GM23338 (cell line): Measurements from ENCODE around the gene CAMKK2. TPM values are rescaled to one million over a fixed set of nuclear protein-coding genes. Genes with fewer than 3 reads are reported as not detected.

Experiments used
- ATAC-seq: fragments of 200-7000 bp; cut with Tn5 transposase; 3 replicates; pipeline ENCODE4 v1.9.1; 2020
- DNase-seq: peaks from one replicate; pipeline ENCODE4 v3.0.0-alpha.2; 2015; ENCODE audit warnings: low spot score
- H2AFZ ChIP-seq: fragments of 200-600 bp; sonication (generic); 2 replicates; pipeline ENCODE4 v1.8.0; 2016; ENCODE audit warnings: antibody characterized with exemption, mild to moderate bottlenecking, moderate library complexity
- H3F3A ChIP-seq: fragments of 200-600 bp; sonication (generic); replicated peaks from 2 replicates; pipeline ENCODE4 v1.8.0; 2017; ENCODE audit warnings: antibody characterized with exemption, mixed run types, low read depth
- H3K27ac ChIP-seq: fragments of 200-600 bp; sonication (generic); 2 replicates; pipeline ENCODE4 v1.6.1; 2016; ENCODE audit warnings: low read depth
- H3K27me3 ChIP-seq: fragments of 200-600 bp; sonication (generic); 2 replicates; pipeline ENCODE4 v1.8.0; 2016; ENCODE audit warnings: mild to moderate bottlenecking, mixed run types, moderate library complexity; ENCODE audit not compliant: insufficient read depth
- H3K36me3 ChIP-seq: fragments of 200-600 bp; sonication (generic); 2 replicates; pipeline ENCODE4 v1.8.0; 2016; ENCODE audit warnings: mild to moderate bottlenecking; ENCODE audit not compliant: insufficient read depth
- H3K4me1 ChIP-seq: fragments of 200-600 bp; sonication (generic); 2 replicates; pipeline ENCODE4 v1.8.0; 2016; ENCODE audit warnings: mild to moderate bottlenecking, moderate library complexity; ENCODE audit not compliant: insufficient read depth
- H3K4me2 ChIP-seq: fragments of 200-600 bp; sonication (generic); 2 replicates; pipeline ENCODE4 v1.7.1; 2017; ENCODE audit warnings: mixed run types
- H3K4me3 ChIP-seq: fragments of 200-600 bp; sonication (generic); 2 replicates; pipeline ENCODE4 v1.6.1; 2016; ENCODE audit warnings: mixed run types
- H3K79me2 ChIP-seq: fragments of 200-600 bp; sonication (generic); replicated peaks from 2 replicates; pipeline ENCODE4 v1.8.0; 2017; ENCODE audit warnings: mild to moderate bottlenecking; ENCODE audit not compliant: insufficient read depth
- H3K9me2 ChIP-seq: fragments of 200-600 bp; sonication (generic); 2 replicates; pipeline ENCODE4 v1.8.0; 2017; ENCODE audit not compliant: insufficient read depth
- H4K20me1 ChIP-seq: fragments of 200-600 bp; sonication (generic); replicated peaks from 2 replicates; pipeline ENCODE4 v1.8.0; 2017; ENCODE audit warnings: mild to moderate bottlenecking; ENCODE audit not compliant: insufficient read depth
- H3K27ac Mint-ChIP-seq: 2 replicates; pipeline ENCODE4 v1.8.0; 2020; ENCODE audit warnings: inconsistent platforms, mild to moderate bottlenecking, moderate library complexity, mixed read lengths
- H3K27me3 Mint-ChIP-seq: 3 replicates; pipeline ENCODE4 v1.8.0; 2022; ENCODE audit warnings: low read depth, mild to moderate bottlenecking, moderate library complexity, mixed read lengths, inconsistent platforms; ENCODE audit not compliant: insufficient read depth, poor library complexity
- H3K36me3 Mint-ChIP-seq: 3 replicates; pipeline ENCODE4 v1.8.0; 2021; ENCODE audit warnings: low read depth, mild to moderate bottlenecking, inconsistent platforms, moderate library complexity, mixed read lengths
- H3K4me1 Mint-ChIP-seq: 3 replicates; pipeline ENCODE4 v1.8.0; 2020; ENCODE audit warnings: mild to moderate bottlenecking, inconsistent platforms, mixed read lengths
- H3K4me3 Mint-ChIP-seq: 3 replicates; pipeline ENCODE4 v1.8.0; 2021; ENCODE audit warnings: moderate library complexity, mild to moderate bottlenecking, inconsistent platforms, mixed read lengths
- H3K9me3 Mint-ChIP-seq: 3 replicates; pipeline ENCODE4 v1.8.0; 2020; ENCODE audit warnings: moderate library complexity, mild to moderate bottlenecking, inconsistent platforms, mixed read lengths
- CREB1 ChIP-seq: fragments of 250-450 bp; sonication (Bioruptor Pico); IDR thresholded peaks from 2 replicates; pipeline ENCODE4 v1.5.0; 2020; ENCODE audit warnings: low read depth, mild to moderate bottlenecking, moderate library complexity
- EZH2 ChIP-seq: fragments of 200-600 bp; sonication (generic); IDR thresholded peaks from one replicate; pipeline ENCODE4 v1.8.0; 2017; ENCODE audit warnings: antibody characterized with exemption, mild to moderate bottlenecking, low read depth; ENCODE audit not compliant: unreplicated experiment
- EZH2phosphoT487 ChIP-seq: fragments of 200-600 bp; sonication (generic); IDR thresholded peaks from one replicate; pipeline ENCODE4 v1.8.1; 2018; ENCODE audit warnings: antibody characterized with exemption; ENCODE audit not compliant: unreplicated experiment
- JUNB ChIP-seq: IDR thresholded peaks from one replicate; pipeline ENCODE4 v1.6.1; 2016; ENCODE audit warnings: antibody characterized with exemption; ENCODE audit not compliant: unreplicated experiment
- NANOG ChIP-seq: IDR thresholded peaks from 2 replicates; pipeline ENCODE4 v1.6.1; 2016; ENCODE audit warnings: antibody characterized with exemption, borderline replicate concordance
- STAT1 ChIP-seq: IDR thresholded peaks from one replicate; pipeline ENCODE4 v1.6.1; 2016; ENCODE audit warnings: antibody characterized with exemption; ENCODE audit not compliant: unreplicated experiment
- ZNF114 ChIP-seq: fragments of 250-450 bp; sonication (Bioruptor Pico); IDR thresholded peaks from 2 replicates; pipeline ENCODE4 v1.5.0; 2020; ENCODE audit warnings: mild to moderate bottlenecking, moderate library complexity
- polyA plus RNA-seq: library from polyadenylated mRNA; unstranded; fragments of >200 nt; fragmentation: Nextera tagmentation; extraction: Ambion mirVana; gene quantifications from 2 replicates; pipeline ENCODE4 v1.2.1, GENCODE V29; 2016
- total RNA-seq: library from RNA; depleted of rRNA; stranded (reverse); fragments of >200 nt; shearing (Covaris generic); gene quantifications from 2 replicates; pipeline ENCODE4 v1.2.3, GENCODE V29; 2014
- TF ChIP-seq, protein P1 (sequence below): IDR thresholded peaks from one replicate; pipeline ENCODE4 v1.6.1; 2018; ENCODE audit warnings: antibody characterized with exemption; ENCODE audit not compliant: unreplicated experiment
- TF ChIP-seq, protein P2 (sequence below), 2 experiments: fragments of 200-600 bp in 1 of 2; sonication (generic) in 1 of 2; conservative IDR thresholded peaks; 2 replicates each; pipeline versions ENCODE4 v1.5.1 to v1.6.1; 2016 to 2017; ENCODE audit warnings: antibody characterized with exemption in 2 of 2, low read depth in 2 of 2, mild to moderate bottlenecking in 2 of 2, moderate library complexity in 1 of 2

The CAMKK2 gene
- total and polyA plus RNA-seq, 2 experiments from 2014 or later, result 10.3 to 26.4 TPM

- Histone ChIP-seq H2AFZ (no peak overlapping the region), H3K4me1 (no peaks in the 10 kb centered on the region), H3K4me3 (no peak overlapping the region), H3K27me3 (no peaks in the 10 kb centered on the region), H3K27ac (no peak overlapping the region), H3K79me2 (no peaks in the 10 kb centered on the region), H4K20me1 (0 out of 2 replicates have a peak, but pooled peaks cover 1% of the 10 kb centered on the region), H3K4me2 (no peak overlapping the region), H3K36me3 (no peaks in the 10 kb centered on the region; the same call in 1 of the 2 replicates), H3K9me2 (no peaks in the 10 kb centered on the region), H3F3A (no peaks in the 10 kb centered on the region)
- TF ChIP-seq, protein P1, sequence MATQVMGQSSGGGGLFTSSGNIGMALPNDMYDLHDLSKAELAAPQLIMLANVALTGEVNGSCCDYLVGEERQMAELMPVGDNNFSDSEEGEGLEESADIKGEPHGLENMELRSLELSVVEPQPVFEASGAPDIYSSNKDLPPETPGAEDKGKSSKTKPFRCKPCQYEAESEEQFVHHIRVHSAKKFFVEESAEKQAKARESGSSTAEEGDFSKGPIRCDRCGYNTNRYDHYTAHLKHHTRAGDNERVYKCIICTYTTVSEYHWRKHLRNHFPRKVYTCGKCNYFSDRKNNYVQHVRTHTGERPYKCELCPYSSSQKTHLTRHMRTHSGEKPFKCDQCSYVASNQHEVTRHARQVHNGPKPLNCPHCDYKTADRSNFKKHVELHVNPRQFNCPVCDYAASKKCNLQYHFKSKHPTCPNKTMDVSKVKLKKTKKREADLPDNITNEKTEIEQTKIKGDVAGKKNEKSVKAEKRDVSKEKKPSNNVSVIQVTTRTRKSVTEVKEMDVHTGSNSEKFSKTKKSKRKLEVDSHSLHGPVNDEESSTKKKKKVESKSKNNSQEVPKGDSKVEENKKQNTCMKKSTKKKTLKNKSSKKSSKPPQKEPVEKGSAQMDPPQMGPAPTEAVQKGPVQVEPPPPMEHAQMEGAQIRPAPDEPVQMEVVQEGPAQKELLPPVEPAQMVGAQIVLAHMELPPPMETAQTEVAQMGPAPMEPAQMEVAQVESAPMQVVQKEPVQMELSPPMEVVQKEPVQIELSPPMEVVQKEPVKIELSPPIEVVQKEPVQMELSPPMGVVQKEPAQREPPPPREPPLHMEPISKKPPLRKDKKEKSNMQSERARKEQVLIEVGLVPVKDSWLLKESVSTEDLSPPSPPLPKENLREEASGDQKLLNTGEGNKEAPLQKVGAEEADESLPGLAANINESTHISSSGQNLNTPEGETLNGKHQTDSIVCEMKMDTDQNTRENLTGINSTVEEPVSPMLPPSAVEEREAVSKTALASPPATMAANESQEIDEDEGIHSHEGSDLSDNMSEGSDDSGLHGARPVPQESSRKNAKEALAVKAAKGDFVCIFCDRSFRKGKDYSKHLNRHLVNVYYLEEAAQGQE, result no peak
- no peak for TF ChIP-seq CREB1
- no peak for TF ChIP-seq EZH2phosphoT487
- TF ChIP-seq, protein P2, sequence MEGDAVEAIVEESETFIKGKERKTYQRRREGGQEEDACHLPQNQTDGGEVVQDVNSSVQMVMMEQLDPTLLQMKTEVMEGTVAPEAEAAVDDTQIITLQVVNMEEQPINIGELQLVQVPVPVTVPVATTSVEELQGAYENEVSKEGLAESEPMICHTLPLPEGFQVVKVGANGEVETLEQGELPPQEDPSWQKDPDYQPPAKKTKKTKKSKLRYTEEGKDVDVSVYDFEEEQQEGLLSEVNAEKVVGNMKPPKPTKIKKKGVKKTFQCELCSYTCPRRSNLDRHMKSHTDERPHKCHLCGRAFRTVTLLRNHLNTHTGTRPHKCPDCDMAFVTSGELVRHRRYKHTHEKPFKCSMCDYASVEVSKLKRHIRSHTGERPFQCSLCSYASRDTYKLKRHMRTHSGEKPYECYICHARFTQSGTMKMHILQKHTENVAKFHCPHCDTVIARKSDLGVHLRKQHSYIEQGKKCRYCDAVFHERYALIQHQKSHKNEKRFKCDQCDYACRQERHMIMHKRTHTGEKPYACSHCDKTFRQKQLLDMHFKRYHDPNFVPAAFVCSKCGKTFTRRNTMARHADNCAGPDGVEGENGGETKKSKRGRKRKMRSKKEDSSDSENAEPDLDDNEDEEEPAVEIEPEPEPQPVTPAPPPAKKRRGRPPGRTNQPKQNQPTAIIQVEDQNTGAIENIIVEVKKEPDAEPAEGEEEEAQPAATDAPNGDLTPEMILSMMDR (conservative IDR thresholded peaks at IDR 0.05; ENCODE audit: low read depth in 2 of 2), result no peak
- no peak for TF ChIP-seq NANOG
- DNase-seq (no peak), ATAC-seq (no peak)
- Mint-ChIP-seq H3K27me3 (peaks cover 6% of the 10 kb centered on the region), H3K4me1 (no peaks in the 10 kb centered on the region), H3K9me3 (no peaks in the 10 kb centered on the region), H3K36me3 (peaks cover 54% of the 10 kb centered on the region), H3K4me3 (no peak overlapping the region; the same call in 2 of the 3 replicates), H3K27ac (no peak overlapping the region)
Observed at GRCh38 chr12:121250359-121250758, 46.1 kb downstream of the CAMKK2 start.

GRCh38 chr12:121248622-121249021 is 47.9 kb downstream of the CAMKK2 start:
- no peaks in the 10 kb centered on the region for H3K9me2 ChIP-seq
- H3K27me3 ChIP-seq, result no peaks in the 10 kb centered on the region
- TF ChIP-seq CREB1 (no peak), STAT1 (no peak), JUNB (no peak), EZH2 (no peak), ZNF114 (CRISPR knock-in tag) (no peak)
- TF ChIP-seq, protein P2 (conservative IDR thresholded peaks at IDR 0.05; ENCODE audit: low read depth in 2 of 2), result no peak

More at GRCh38 chr12:121248622-121249021, 47.9 kb downstream of the CAMKK2 start:
- Mint-ChIP-seq H3K4me1 (no peaks in the 10 kb centered on the region), H3K27me3 (peaks cover 4% of the 10 kb centered on the region), H3K9me3 (no peaks in the 10 kb centered on the region), H3K4me3 (no peak overlapping the region), H3K27ac (no peak overlapping the region), H3K36me3 (peaks cover 44% of the 10 kb centered on the region)
- no peak for DNase-seq
- Histone ChIP-seq H3K4me3 (no peak overlapping the region), H2AFZ (no peak overlapping the region), H3K36me3 (no peaks in the 10 kb centered on the region; the same call in 1 of the 2 replicates), H3K4me2 (no peak overlapping the region), H3K4me1 (no peaks in the 10 kb centered on the region), H4K20me1 (no peaks in the 10 kb centered on the region), H3K79me2 (no peaks in the 10 kb centered on the region), H3F3A (no peaks in the 10 kb centered on the region), H3K27ac (no peak overlapping the region)
- ATAC-seq, result no peak
